GM12878 (cell line): ENCODE data around the gene ITPR2. TPM values are rescaled to one million over a fixed set of nuclear protein-coding genes. Genes with fewer than 3 reads are reported as not detected.

Source experiments
- ATAC-seq: fragments of 200-7000 bp; cut with Tn5 transposase; 3 replicates; pipeline ENCODE4 v1.9.1; 2020; ENCODE audit warnings: mild to moderate bottlenecking, moderate library complexity
- BruUV-seq: library from RNA; stranded (reverse); fragments of 400-500 nt; replicated peaks from 2 replicates; lab custom pipeline; 2021; lab: Mats Ljungman, UMichigan
- CTCF ChIA-PET: fragments of 300-600 bp; sonication (Branson Sonifier 250); formaldehyde crosslinking; extraction: SDS; loops from one replicate; lab custom pipeline; 2021; ENCODE audit warnings: inconsistent platforms; lab: Yijun Ruan, JAX
- POLR2A ChIA-PET: fragments of 350-600 bp; formaldehyde crosslinking; extraction: SDS; loops from one replicate; lab custom pipeline; 2021; ENCODE audit warnings: inconsistent platforms; lab: Charles Lee
- RAD21 ChIA-PET: fragments of 300-600 bp; sonication (Branson Sonifier 250); formaldehyde crosslinking; loops from one replicate; lab custom pipeline; 2023; ENCODE audit warnings: antibody characterized with exemption; ENCODE audit not compliant: unreplicated experiment; lab: Charles Lee
- SMC1A ChIA-PET: fragments of 300-600 bp; sonication (Branson Sonifier 250); formaldehyde crosslinking; loops from one replicate; lab custom pipeline; 2023; ENCODE audit not compliant: unreplicated experiment, uncharacterized antibody; lab: Charles Lee
- DNase-seq: peaks from one replicate; pipeline ENCODE4 v3.0.0-alpha.2; 2011; ENCODE audit warnings: low read depth, low spot score
- FAIRE-seq: peaks from 3 replicates; lab custom pipeline; 2011; peaks lifted over from hg19 to GRCh38; lab: Jason Lieb, UNC
- H2AFZ ChIP-seq: 2 replicates; pipeline ENCODE4 v1.6.0; 2011; ENCODE audit warnings: low read depth, low read length, control low read depth; ENCODE audit not compliant: control insufficient read depth
- H3K27ac ChIP-seq: 2 replicates; pipeline ENCODE4 v1.5.1; 2011; ENCODE audit warnings: control low read depth; ENCODE audit not compliant: control insufficient read depth, insufficient read depth
- H3K27me3 ChIP-seq, 2 experiments: replicated peaks in 1 of 2; 2 replicates each; pipeline versions ENCODE4 v1.6.0 to v1.6.1; 2011; ENCODE audit warnings: low read length in 1 of 2; ENCODE audit not compliant: control insufficient read depth in 2 of 2, insufficient read depth in 2 of 2
- H3K36me3 ChIP-seq, 2 experiments: 2 replicates each; pipeline ENCODE4 v1.5.1; 2011; ENCODE audit warnings: low read length in 1 of 2; ENCODE audit not compliant: control insufficient read depth in 2 of 2, insufficient read depth in 2 of 2
- H3K4me1 ChIP-seq: 2 replicates; pipeline ENCODE4 v1.6.1; 2011; ENCODE audit warnings: mild to moderate bottlenecking, low read length, moderate library complexity, mixed read lengths; ENCODE audit not compliant: control insufficient read depth, insufficient read depth
- H3K4me2 ChIP-seq: 2 replicates; pipeline ENCODE4 v1.6.0; 2011; ENCODE audit warnings: control low read depth; ENCODE audit not compliant: control insufficient read depth, insufficient read depth
- H3K4me3 ChIP-seq: fragments of 200-600 bp; sonication (generic); 2 replicates; pipeline ENCODE4 v1.5.1; 2016
- H3K79me2 ChIP-seq: 2 replicates; pipeline ENCODE4 v1.6.0; 2011; ENCODE audit warnings: low read length; ENCODE audit not compliant: control insufficient read depth, insufficient read depth
- H3K9ac ChIP-seq: 2 replicates; pipeline ENCODE4 v1.8.0; 2011; ENCODE audit warnings: low read length, control low read depth, mixed read lengths; ENCODE audit not compliant: control insufficient read depth, insufficient read depth
- H3K9me3 ChIP-seq: replicated peaks from 3 replicates; pipeline ENCODE4 v1.5.1; 2011; ENCODE audit warnings: mild to moderate bottlenecking, low read length; ENCODE audit not compliant: control insufficient read depth, insufficient read depth
- H4K20me1 ChIP-seq: 2 replicates; pipeline ENCODE4 v1.6.0; 2011; ENCODE audit not compliant: control insufficient read depth, insufficient read depth
- GATAD2B ChIP-seq: fragments of 450-650 bp; conservative IDR thresholded peaks from 2 replicates; pipeline ENCODE4 v1.6.1; 2017; ENCODE audit warnings: low read depth, mild to moderate bottlenecking, moderate library complexity
- MYC ChIP-seq: IDR thresholded peaks from 2 replicates; pipeline ENCODE4 v1.6.1; 2011; ENCODE audit warnings: mild to moderate bottlenecking, low read length, moderate library complexity, inconsistent platforms; ENCODE audit not compliant: insufficient read depth, insufficient replicate concordance, insufficient read length, severe bottlenecking
- NFYA ChIP-seq: IDR thresholded peaks from 2 replicates; pipeline ENCODE4 v1.6.1; 2011; ENCODE audit warnings: low read depth, mild to moderate bottlenecking, low read length, improper control_type of control experiment, borderline replicate concordance
- POU2F2 ChIP-seq: IDR thresholded peaks from 3 replicates; pipeline ENCODE4 v1.6.1; 2011; ENCODE audit warnings: low read depth, mild to moderate bottlenecking, low read length, borderline replicate concordance
- SMC3 ChIP-seq: IDR thresholded peaks from 2 replicates; pipeline ENCODE4 v1.6.1; 2011; ENCODE audit warnings: low read length, improper control_type of control experiment, borderline replicate concordance
- SPI1 ChIP-seq: IDR thresholded peaks from 2 replicates; pipeline ENCODE4 v1.6.1; 2011; ENCODE audit warnings: low read depth, mild to moderate bottlenecking, low read length, moderate library complexity, borderline replicate concordance; ENCODE audit not compliant: insufficient read depth
- ZSCAN29 ChIP-seq: fragments of 450-650 bp; IDR thresholded peaks from 2 replicates; pipeline ENCODE4 v1.6.1; 2017; ENCODE audit warnings: mild to moderate bottlenecking, moderate library complexity
- WGBS: methylation state at CpG from one replicate; pipeline ENCODE4 v1.1.6; 2016; ENCODE audit warnings: low lambda C conversion rate; ENCODE audit not compliant: insufficient replicate concordance, insufficient coverage; ENCODE audit errors: missing lambda C conversion rate; 5-methylcytosine and 5-hydroxymethylcytosine counted together
- in situ Hi-C: fragments of 300-500 bp; cut with MboI; formaldehyde crosslinking; loops from 9 replicates; pipeline ENCODE4 v1.14.3; 2018; ENCODE audit warnings: mixed read lengths
- intact Hi-C: fragments of 100-400 bp; cut with micrococcal nuclease; formaldehyde crosslinking; loops from one replicate; pipeline ENCODE4 v1.14.2; 2022; ENCODE audit not compliant: unreplicated experiment
- polyA plus RNA-seq, 11 experiments: library from polyadenylated mRNA; depleted of rRNA in 4 of 11; unstranded in 6 of 11; stranded (reverse) in 5 of 11; fragments of >200 nt; fragmentation: Nextera tagmentation in 4 of 11; fragmentation: Illumina TruSeq in 1 of 11; extraction: Ambion mirVana in 4 of 11; extraction: Trizol in 1 of 11; gene quantifications; 1 replicate in 1 of 11; 2 replicates in 10 of 11; pipeline versions ENCODE4 v1.2.1 to v1.2.3, GENCODE V29; 2011 to 2016; ENCODE audit warnings: inconsistent platforms in 2 of 11, missing spikeins in 2 of 11, low read depth in 1 of 11
- total RNA-seq, 4 experiments: library from RNA; depleted of rRNA in 3 of 4; stranded (reverse); fragments of >200 nt in 3 of 4; fragmentation: Illumina TruSeq in 1 of 4; extraction: Trizol in 1 of 4; gene quantifications; 2 replicates each; pipeline versions ENCODE4 v1.2.1 to v1.2.3, GENCODE V29; 2013 to 2021

Gene ITPR2
- total and polyA plus RNA-seq, 10 of the 15 experiments (the other 5 are each of a cell fraction or from before 2014, with no cell fraction given), result 7.5 to 76.2 (median 47.1) TPM

- no TSS peak for BruUV-seq
- ChIA-PET RAD21 (interaction anchor here (0.7 kb wide), 1 partner anchor 15 kb away, joined by 3 read pairs; no protein-coding TSS in a partner anchor), SMC1A (interaction anchor here (1.1 to 11.1 kb wide), 3 partner anchors 13 to 93 kb away, joined by 3 to 203 read pairs (median 132); no protein-coding TSS in a partner anchor), CTCF (interaction anchor here (0.9 to 1.3 kb wide), 4 partner anchors 15 to 183 kb away, joined by 3 to 4 read pairs (median 3); no protein-coding TSS in a partner anchor), POLR2A (no interaction called here)
- TF ChIP-seq POU2F2, result no peak
- TF ChIP-seq SPI1, result no peak
- TF ChIP-seq GATAD2B, result no peak
- TF ChIP-seq NFYA, result no peak
- TF ChIP-seq SMC3, result no peak
- no peak for TF ChIP-seq ZSCAN29
- TF ChIP-seq MYC, result no peak
- intact Hi-C loops, result no loop called here
- no peaks in the 10 kb centered on the region; the same call in 1 of the 3 replicates for H3K9me3 ChIP-seq
- H3K4me2 ChIP-seq, result no peak overlapping the region
- no peaks in the 10 kb centered on the region for H3K79me2 ChIP-seq
- H3K4me1 ChIP-seq, result peaks cover 19% of the 10 kb centered on the region
- H3K36me3 ChIP-seq, result no peaks in the 10 kb centered on the region
- no peak for FAIRE-seq
- H4K20me1 ChIP-seq, result no peaks in the 10 kb centered on the region
- no peak overlapping the region for H3K27ac ChIP-seq
- no peak for ATAC-seq
- no peak for DNase-seq
- no peak overlapping the region for H3K9ac ChIP-seq
- in situ Hi-C loops, result no loop called here
- no peak overlapping the region for H2AFZ ChIP-seq
- H3K4me3 ChIP-seq, result no peak overlapping the region
- no peaks in the 10 kb centered on the region; a peak in 1 of 4 replicates for H3K27me3 ChIP-seq
- WGBS, result 100% methylated on average over 3 of the region's 3 CpGs
Observed at GRCh38 chr12:26302776-26303175, 530.2 kb downstream of the ITPR2 start.
